ENCODE measurements around the gene PRSS36.

DNA sequence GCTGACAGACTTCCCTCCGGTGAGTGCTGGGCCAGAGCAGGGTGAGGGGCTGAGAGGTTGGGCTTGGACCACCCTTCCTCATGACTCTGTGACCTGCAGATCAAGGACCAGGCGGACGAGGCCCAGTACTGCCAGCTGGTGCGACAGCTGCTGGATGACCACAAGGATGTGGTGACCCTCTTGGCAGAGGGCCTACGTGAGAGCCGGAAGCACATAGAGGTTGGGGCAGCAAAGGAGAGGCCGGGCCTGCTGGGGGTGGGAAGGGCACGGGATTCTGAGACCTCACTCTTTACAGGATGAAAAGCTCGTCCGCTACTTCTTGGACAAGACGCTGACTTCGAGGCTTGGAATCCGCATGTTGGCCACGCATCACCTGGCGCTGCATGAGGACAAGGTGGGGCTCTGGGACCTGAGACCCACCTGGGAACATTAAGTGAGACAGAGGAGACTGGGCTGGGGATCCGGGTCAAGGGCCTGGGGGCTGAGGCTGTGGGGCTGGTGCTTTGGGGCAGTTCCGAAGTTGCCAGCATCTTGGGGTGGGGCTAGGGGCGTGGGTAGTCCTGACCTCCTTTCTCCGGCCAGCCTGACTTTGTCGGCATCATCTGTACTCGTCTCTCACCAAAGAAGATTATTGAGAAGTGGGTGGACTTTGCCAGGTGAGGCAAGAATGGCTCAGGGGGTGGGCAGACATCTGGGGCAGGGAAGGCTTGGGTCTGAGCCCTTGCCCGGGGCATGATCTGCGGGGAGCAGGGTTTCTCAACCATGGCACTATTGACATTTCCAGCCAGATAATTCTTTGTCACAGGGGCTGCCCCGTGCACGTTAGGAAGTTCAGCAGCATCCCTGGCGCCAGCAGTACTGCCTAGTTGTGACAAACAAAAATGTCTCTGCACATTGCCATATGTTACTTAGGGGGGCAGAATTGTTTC lies 39.5 kb downstream of the PRSS36 start:
- TF ChIP-seq, protein P1, sequence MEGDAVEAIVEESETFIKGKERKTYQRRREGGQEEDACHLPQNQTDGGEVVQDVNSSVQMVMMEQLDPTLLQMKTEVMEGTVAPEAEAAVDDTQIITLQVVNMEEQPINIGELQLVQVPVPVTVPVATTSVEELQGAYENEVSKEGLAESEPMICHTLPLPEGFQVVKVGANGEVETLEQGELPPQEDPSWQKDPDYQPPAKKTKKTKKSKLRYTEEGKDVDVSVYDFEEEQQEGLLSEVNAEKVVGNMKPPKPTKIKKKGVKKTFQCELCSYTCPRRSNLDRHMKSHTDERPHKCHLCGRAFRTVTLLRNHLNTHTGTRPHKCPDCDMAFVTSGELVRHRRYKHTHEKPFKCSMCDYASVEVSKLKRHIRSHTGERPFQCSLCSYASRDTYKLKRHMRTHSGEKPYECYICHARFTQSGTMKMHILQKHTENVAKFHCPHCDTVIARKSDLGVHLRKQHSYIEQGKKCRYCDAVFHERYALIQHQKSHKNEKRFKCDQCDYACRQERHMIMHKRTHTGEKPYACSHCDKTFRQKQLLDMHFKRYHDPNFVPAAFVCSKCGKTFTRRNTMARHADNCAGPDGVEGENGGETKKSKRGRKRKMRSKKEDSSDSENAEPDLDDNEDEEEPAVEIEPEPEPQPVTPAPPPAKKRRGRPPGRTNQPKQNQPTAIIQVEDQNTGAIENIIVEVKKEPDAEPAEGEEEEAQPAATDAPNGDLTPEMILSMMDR (conservative IDR thresholded peaks at IDR 0.05; ENCODE audit: low read length) = no peak
- TF ChIP-seq EZH2phosphoT487 (IDR thresholded peaks at IDR 0.05; ENCODE audit: borderline replicate concordance, low read depth, low read length) = no peak
